ENCODE data around the gene HERC4.
A peak's percentile ranks its signal among the peaks of the same experiment; 100 is the strongest.

The HERC4 gene

GRCh38 chr10:67959839-67960476 lies 115.1 kb downstream of the HERC4 start:
- no peak overlapping the region for H3K4me3 ChIP-seq (ENCODE audit: low read length)
- H3K27me3 ChIP-seq (ENCODE audit: insufficient read depth, low read length): no peaks in the 10 kb centered on the region
- WGBS: 96% methylated on average over 8 of the region's 8 CpGs
- H3K9ac ChIP-seq (ENCODE audit: low read depth, low read length): no peak overlapping the region
- H3K9me3 ChIP-seq (ENCODE audit: insufficient read depth, low read depth, low read length): no peaks in the 10 kb centered on the region
- H3K36me3 ChIP-seq (ENCODE audit: insufficient read depth, low read length): peaks cover 21% of the 10 kb centered on the region; the same call in 1 of the 2 replicates
- peaks cover 4% of the 10 kb centered on the region; the same call in 1 of the 2 replicates for H3K4me1 ChIP-seq (ENCODE audit: insufficient read depth, low read length)
- H3K27ac ChIP-seq (ENCODE audit: low read depth, low read length): no peak overlapping the region

- no peak overlapping the region for H3K27ac ChIP-seq (ENCODE audit: low read depth, low read length)
- no peaks in the 10 kb centered on the region for H3K9me3 ChIP-seq (ENCODE audit: insufficient read depth, low read depth, low read length)
- peaks cover 4% of the 10 kb centered on the region; the same call in 1 of the 2 replicates for H3K4me1 ChIP-seq (ENCODE audit: insufficient read depth, low read length)
- 97% methylated on average over 4 of the region's 6 CpGs for WGBS
- no peak overlapping the region for H3K4me3 ChIP-seq (ENCODE audit: low read length)
- H3K36me3 ChIP-seq (ENCODE audit: insufficient read depth, low read length): peaks cover 18% of the 10 kb centered on the region
- no peaks in the 10 kb centered on the region for H3K27me3 ChIP-seq (ENCODE audit: insufficient read depth, low read length)
- H3K9ac ChIP-seq (ENCODE audit: low read depth, low read length): no peak overlapping the region
These were observed 119.5 kb downstream of the HERC4 start for GRCh38 chr10:67955614-67956013.

- 83% methylated on average over 2 of the region's 2 CpGs for WGBS
- H3K36me3 ChIP-seq (ENCODE audit: insufficient read depth, low read length): peaks cover 32% of the 10 kb centered on the region
- H3K9ac ChIP-seq (ENCODE audit: low read depth, low read length): no peak overlapping the region
- peaks cover 2% of the 10 kb centered on the region; the same call in 1 of the 2 replicates for H3K9me3 ChIP-seq (ENCODE audit: insufficient read depth, low read depth, low read length)
- no peaks in the 10 kb centered on the region for H3K27me3 ChIP-seq (ENCODE audit: insufficient read depth, low read length)
- no peak overlapping the region for H3K27ac ChIP-seq (ENCODE audit: low read depth, low read length)
- H3K4me1 ChIP-seq (ENCODE audit: insufficient read depth, low read length): peaks cover 8% of the 10 kb centered on the region
- no peak overlapping the region for H3K4me3 ChIP-seq (ENCODE audit: low read length)
These were observed 131.2 kb downstream of the HERC4 start for GRCh38 chr10:67943917-67944316.

- H3K27me3 ChIP-seq (ENCODE audit: insufficient read depth, low read length): no peaks in the 10 kb centered on the region
- H3K36me3 ChIP-seq (ENCODE audit: insufficient read depth, low read length): peaks cover 46% of the 10 kb centered on the region
- no peaks in the 10 kb centered on the region for H3K9me3 ChIP-seq (ENCODE audit: insufficient read depth, low read depth, low read length)
- H3K4me1 ChIP-seq (ENCODE audit: insufficient read depth, low read length): peaks cover 22% of the 10 kb centered on the region
- H3K27ac ChIP-seq (ENCODE audit: low read depth, low read length): no peak overlapping the region
- 88% methylated on average over 1 of the region's 1 CpG for WGBS
- H3K4me3 ChIP-seq (ENCODE audit: low read length): no peak overlapping the region
- H3K9ac ChIP-seq (ENCODE audit: low read depth, low read length): no peak overlapping the region
These were observed 138.7 kb downstream of the HERC4 start for GRCh38 chr10:67936416-67936815.

GRCh38 chr10:67935223-67935622 lies 139.9 kb downstream of the HERC4 start:
- H3K36me3 ChIP-seq (ENCODE audit: insufficient read depth, low read length): peaks cover 54% of the 10 kb centered on the region
- H3K4me1 ChIP-seq (ENCODE audit: insufficient read depth, low read length): peaks cover 22% of the 10 kb centered on the region
- 72% methylated on average over 9 of the region's 9 CpGs for WGBS
- peak overlapping the region; percentile 72 for H3K27ac ChIP-seq (ENCODE audit: low read depth, low read length)
- H3K27me3 ChIP-seq (ENCODE audit: insufficient read depth, low read length): no peaks in the 10 kb centered on the region
- no peak overlapping the region for H3K4me3 ChIP-seq (ENCODE audit: low read length)
- no peaks in the 10 kb centered on the region for H3K9me3 ChIP-seq (ENCODE audit: insufficient read depth, low read depth, low read length)
- no peak overlapping the region for H3K9ac ChIP-seq (ENCODE audit: low read depth, low read length)

- no peaks in the 10 kb centered on the region for H3K9me3 ChIP-seq (ENCODE audit: insufficient read depth, low read depth, low read length)
- H3K27me3 ChIP-seq (ENCODE audit: insufficient read depth, low read length): no peaks in the 10 kb centered on the region
- no CpG with 5 or more reads among the region's 1 CpG for WGBS
- peaks cover 58% of the 10 kb centered on the region for H3K36me3 ChIP-seq (ENCODE audit: insufficient read depth, low read length)
- H3K4me1 ChIP-seq (ENCODE audit: insufficient read depth, low read length): peaks cover 22% of the 10 kb centered on the region
- no peak overlapping the region for H3K9ac ChIP-seq (ENCODE audit: low read depth, low read length)
- H3K27ac ChIP-seq (ENCODE audit: low read depth, low read length): no peak overlapping the region
- H3K4me3 ChIP-seq (ENCODE audit: low read length): no peak overlapping the region
These were observed 140.7 kb downstream of the HERC4 start for GRCh38 chr10:67934336-67934735.

- H3K4me3 ChIP-seq (ENCODE audit: low read length): no peak overlapping the region
- no peaks in the 10 kb centered on the region for H3K9me3 ChIP-seq (ENCODE audit: insufficient read depth, low read depth, low read length)
- H3K4me1 ChIP-seq (ENCODE audit: insufficient read depth, low read length): peaks cover 22% of the 10 kb centered on the region
- H3K27me3 ChIP-seq (ENCODE audit: insufficient read depth, low read length): no peaks in the 10 kb centered on the region
- H3K9ac ChIP-seq (ENCODE audit: low read depth, low read length): no peak overlapping the region
- H3K27ac ChIP-seq (ENCODE audit: low read depth, low read length): no peak overlapping the region
- H3K36me3 ChIP-seq (ENCODE audit: insufficient read depth, low read length): peaks cover 54% of the 10 kb centered on the region
- WGBS: 100% methylated on average over 2 of the region's 2 CpGs
These were observed 141.9 kb downstream of the HERC4 start for GRCh38 chr10:67933199-67933598.

GRCh38 chr10:67926951-67927350 lies 148.1 kb downstream of the HERC4 start:
- Histone ChIP-seq H3K4me3 (ENCODE audit: low read length) (no peak overlapping the region), H3K9me3 (ENCODE audit: insufficient read depth, low read depth, low read length) (no peaks in the 10 kb centered on the region), H3K27ac (ENCODE audit: low read depth, low read length) (no peak overlapping the region), H3K4me1 (ENCODE audit: insufficient read depth, low read length) (no peaks in the 10 kb centered on the region), H3K27me3 (ENCODE audit: insufficient read depth, low read length) (no peaks in the 10 kb centered on the region), H3K36me3 (ENCODE audit: insufficient read depth, low read length) (peaks cover 53% of the 10 kb centered on the region), H3K9ac (ENCODE audit: low read depth, low read length) (no peak overlapping the region)
- 94% methylated on average over 1 of the region's 1 CpG for WGBS

- Histone ChIP-seq H3K9me3 (ENCODE audit: insufficient read depth, low read depth, low read length) (no peaks in the 10 kb centered on the region), H3K27me3 (ENCODE audit: insufficient read depth, low read length) (no peaks in the 10 kb centered on the region), H3K9ac (ENCODE audit: low read depth, low read length) (no peak overlapping the region), H3K27ac (ENCODE audit: low read depth, low read length) (no peak overlapping the region), H3K4me1 (ENCODE audit: insufficient read depth, low read length) (no peaks in the 10 kb centered on the region), H3K4me3 (ENCODE audit: low read length) (no peak overlapping the region), H3K36me3 (ENCODE audit: insufficient read depth, low read length) (peaks cover 46% of the 10 kb centered on the region)
- WGBS: no CpG with 5 or more reads among the region's 1 CpG
These were observed 149.6 kb downstream of the HERC4 start for GRCh38 chr10:67925449-67926005.

GRCh38 chr10:67924136-67924535 lies 150.9 kb downstream of the HERC4 start:
- Histone ChIP-seq H3K27ac (ENCODE audit: low read depth, low read length) (no peak overlapping the region), H3K27me3 (ENCODE audit: insufficient read depth, low read length) (no peaks in the 10 kb centered on the region), H3K9me3 (ENCODE audit: insufficient read depth, low read depth, low read length) (no peaks in the 10 kb centered on the region), H3K9ac (ENCODE audit: low read depth, low read length) (no peak overlapping the region), H3K36me3 (ENCODE audit: insufficient read depth, low read length) (peaks cover 35% of the 10 kb centered on the region), H3K4me1 (ENCODE audit: insufficient read depth, low read length) (no peaks in the 10 kb centered on the region), H3K4me3 (ENCODE audit: low read length) (no peak overlapping the region)
- WGBS: 92% methylated on average over 2 of the region's 3 CpGs

GRCh38 chr10:67923551-67923950 lies 151.5 kb downstream of the HERC4 start:
- Histone ChIP-seq H3K27me3 (ENCODE audit: insufficient read depth, low read length) (no peaks in the 10 kb centered on the region), H3K27ac (ENCODE audit: low read depth, low read length) (no peak overlapping the region), H3K36me3 (ENCODE audit: insufficient read depth, low read length) (peaks cover 38% of the 10 kb centered on the region), H3K9me3 (ENCODE audit: insufficient read depth, low read depth, low read length) (no peaks in the 10 kb centered on the region), H3K4me3 (ENCODE audit: low read length) (no peak overlapping the region), H3K9ac (ENCODE audit: low read depth, low read length) (no peak overlapping the region), H3K4me1 (ENCODE audit: insufficient read depth, low read length) (no peaks in the 10 kb centered on the region)
- 96% methylated on average over 5 of the region's 5 CpGs for WGBS

Data from HUES64 (cell line).